Uterus (tissue), 4 donors: ENCODE results near the gene CHRND. TPM values are rescaled to one million over a fixed set of nuclear protein-coding genes. Genes with fewer than 3 reads are reported as not detected.

ENCODE experiments used
- DNase-seq, 2 donors: peaks; one replicate each; pipeline ENCODE4 v3.0.0-alpha.2; 2019 to 2020
- H3K27ac ChIP-seq, 2 donors: fragments of 200-600 bp; sonication (generic); 1 replicate in 1 of 2; 2 replicates in 1 of 2; pipeline ENCODE4 v1.5.1; 2016 to 2018
- H3K27me3 ChIP-seq, 2 donors: fragments of 200-600 bp; sonication (generic); one replicate each; pipeline ENCODE4 v1.5.1; 2018 to 2019; ENCODE audit warnings: control low read depth in 1 of 2
- H3K36me3 ChIP-seq, 2 donors: fragments of 200-600 bp; sonication (generic); one replicate each; pipeline ENCODE4 v1.5.1; 2019; ENCODE audit warnings: control low read depth in 1 of 2
- H3K4me1 ChIP-seq, 2 donors: fragments of 200-600 bp; sonication (generic); one replicate each; pipeline ENCODE4 v1.5.1; 2018 to 2019; ENCODE audit warnings: control low read depth in 1 of 2
- H3K4me3 ChIP-seq, 2 donors: fragments of 200-600 bp; sonication (generic); 1 replicate in 1 of 2; 2 replicates in 1 of 2; pipeline ENCODE4 v1.5.1; 2018 to 2019; ENCODE audit warnings: mild to moderate bottlenecking in 1 of 2
- H3K9me3 ChIP-seq, 2 donors: fragments of 200-600 bp; sonication (generic); one replicate each; pipeline ENCODE4 v1.5.1; 2019; ENCODE audit warnings: control low read depth in 1 of 2
- CTCF ChIP-seq, 4 experiments: fragments of 200-600 bp in 2 of 4; fragments of 450-650 bp in 2 of 4; sonication (generic) in 2 of 4; IDR thresholded peaks; one replicate each; pipeline ENCODE4 v1.5.1; 2016 to 2019; ENCODE audit warnings: antibody characterized with exemption in 4 of 4, mild to moderate bottlenecking in 2 of 4, moderate library complexity in 1 of 4
- POLR2A ChIP-seq, 2 donors: fragments of 450-650 bp; IDR thresholded peaks; one replicate each; pipeline ENCODE4 v1.6.1; 2016; ENCODE audit warnings: antibody characterized with exemption in 2 of 2, mild to moderate bottlenecking in 1 of 2, moderate library complexity in 1 of 2
- intact Hi-C: fragments of 100-400 bp; cut with DNase I; formaldehyde crosslinking; loops from one replicate; pipeline ENCODE4 v1.15.1; 2023; ENCODE audit warnings: low total_unique reads
- total RNA-seq, 4 donors: library from RNA; depleted of rRNA in 3 of 4; stranded (reverse); fragments of >200 nt in 3 of 4; gene quantifications; one replicate each; pipeline versions ENCODE4 v1.1.0 to v1.2.4, GENCODE V29; 2014 to 2023
- donor health status: DM: yes; HTN: yes; CAD: no.

The CHRND gene
- total RNA-seq, 4 donors from 2014 or later = not detected

- no peak for TF ChIP-seq POLR2A (IDR thresholded peaks at IDR 0.05)
- TF ChIP-seq CTCF (IDR thresholded peaks at IDR 0.05) = no peak
Observed at GRCh38 chr2:232580648-232580981, 54.7 kb downstream of the CHRND start.

GRCh38 chr2:232581725-232582124 lies 55.8 kb downstream of the CHRND start:
- TF ChIP-seq POLR2A (IDR thresholded peaks at IDR 0.05) (no peak), CTCF (IDR thresholded peaks at IDR 0.05) (no peak)
- H3K27ac ChIP-seq = no peak overlapping the region
- intact Hi-C loops = no loop called here
- H3K36me3 ChIP-seq = no peaks in the 10 kb centered on the region
- no peaks in the 10 kb centered on the region for H3K27me3 ChIP-seq
- DNase-seq = no peak
- no peak overlapping the region for H3K4me3 ChIP-seq
- no peaks in the 10 kb centered on the region for H3K4me1 ChIP-seq
- no peaks in the 10 kb centered on the region for H3K9me3 ChIP-seq

More at GRCh38 chr2:232580648-232580981, 54.7 kb downstream of the CHRND start:
- intact Hi-C loops = no loop called here
- H3K9me3 ChIP-seq = no peaks in the 10 kb centered on the region
- H3K4me1 ChIP-seq = no peaks in the 10 kb centered on the region
- no peak overlapping the region for H3K4me3 ChIP-seq
- H3K27ac ChIP-seq = no peak overlapping the region
- no peak for DNase-seq
- no peaks in the 10 kb centered on the region for H3K27me3 ChIP-seq
- H3K36me3 ChIP-seq = no peaks in the 10 kb centered on the region

- intact Hi-C loops = no loop called here
- H3K9me3 ChIP-seq = no peaks in the 10 kb centered on the region
- H3K4me1 ChIP-seq = no peaks in the 10 kb centered on the region
- DNase-seq = no peak
- H3K36me3 ChIP-seq = no peaks in the 10 kb centered on the region
- H3K4me3 ChIP-seq = no peak overlapping the region
- no peak overlapping the region for H3K27ac ChIP-seq
- TF ChIP-seq CTCF (IDR thresholded peaks at IDR 0.05) = no peak
- no peak for TF ChIP-seq POLR2A (IDR thresholded peaks at IDR 0.05)
- H3K27me3 ChIP-seq = no peaks in the 10 kb centered on the region
Observed at GRCh38 chr2:232584238-232584637, 58.3 kb downstream of the CHRND start.

Other genes with a start within 250 kb of the CHRND start
- under 1 TPM in 1 of 4 donors, not detected in 3; 0.62 TPM for gene ALPP, start 147.4 kb upstream of the CHRND start, total RNA-seq
- gene ALPG, start 119.3 kb upstream of the CHRND start, total RNA-seq = not detected
- gene ALPI, start 70.0 kb upstream of the CHRND start, total RNA-seq = not detected
- 10 to 100 TPM in 1 of 4 donors, 1 to 10 TPM in 1, not detected in 2; 1.9 to 10.8 TPM for gene ECEL1, start 38.3 kb upstream of the CHRND start, total RNA-seq
- gene PRSS56, start 5.8 kb upstream of the CHRND start, total RNA-seq = not detected
- not detected for gene CHRNG, start 13.5 kb downstream of the CHRND start, total RNA-seq
- 1 to 10 TPM; 4.6 to 8.5 (median 5.0) TPM for gene TIGD1, start 24.4 kb downstream of the CHRND start, total RNA-seq
- 100 to 1,000 TPM in 1 of 4 donors, 10 to 100 TPM in 3; 24.3 to 195 (median 56.6) TPM for gene EIF4E2, start 24.5 kb downstream of the CHRND start, total RNA-seq
- gene EFHD1, start 107.4 kb downstream of the CHRND start, total RNA-seq = 100 to 1,000 TPM in 1 of 4 donors, 10 to 100 TPM in 2, 1 to 10 TPM in 1; 8.5 to 102 (median 38.1) TPM
- gene GIGYF2, start 171.2 kb downstream of the CHRND start, total RNA-seq = 100 to 1,000 TPM in 2 of 4 donors, 10 to 100 TPM in 2; 16.5 to 125 (median 97.3) TPM